Measurements from ENCODE around the gene ABCC4. TPM values are rescaled to one million over a fixed set of nuclear protein-coding genes. Genes with fewer than 3 reads are reported as not detected.

ABCC4 gene
- polyA plus RNA-seq, 10 donors = 2.3 to 4.0 (median 3.0) TPM

DNA sequence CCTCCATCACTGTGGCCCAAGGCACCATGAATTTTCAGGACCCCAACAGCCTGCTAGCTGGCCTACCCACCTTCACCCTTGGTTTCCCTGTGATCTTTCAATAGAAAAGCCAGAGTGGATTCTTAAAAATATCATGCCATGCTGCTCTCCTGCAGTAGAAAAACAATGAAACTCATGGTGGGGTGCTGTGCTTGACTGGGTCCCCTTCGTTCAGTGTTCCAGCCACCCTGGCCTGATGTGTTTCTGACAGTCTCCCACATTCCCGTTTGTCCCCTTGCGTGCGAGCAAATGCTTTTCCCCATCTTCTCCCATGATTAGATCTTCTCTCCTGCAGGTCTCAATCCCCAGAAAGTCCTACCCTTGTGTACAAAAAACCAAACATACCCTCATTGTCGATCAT is 43.2 kb downstream of the ABCC4 start:
- DNase-seq = no peak

DNA sequence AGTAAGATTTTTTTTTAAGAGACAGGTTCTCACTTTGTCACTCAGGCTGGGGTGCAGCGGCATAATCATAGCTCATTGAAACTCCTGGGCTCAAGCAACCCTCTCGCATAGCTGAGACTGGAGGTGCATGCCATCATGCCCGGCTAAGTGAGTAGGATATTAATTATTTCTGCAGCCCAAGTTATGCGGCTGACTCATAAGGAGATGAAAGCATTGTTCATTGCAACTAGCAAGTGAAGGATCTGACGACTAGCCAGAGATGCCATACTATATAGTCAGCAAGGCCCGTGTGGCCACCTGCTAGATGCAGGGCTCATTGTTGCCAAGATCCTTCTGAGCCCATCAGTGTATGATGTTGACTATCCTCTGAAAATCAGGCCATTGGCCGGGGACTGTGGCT is 45.2 kb downstream of the ABCC4 start:
- DNase-seq = peak in 1 of 3 donors; percentile 83

DNA sequence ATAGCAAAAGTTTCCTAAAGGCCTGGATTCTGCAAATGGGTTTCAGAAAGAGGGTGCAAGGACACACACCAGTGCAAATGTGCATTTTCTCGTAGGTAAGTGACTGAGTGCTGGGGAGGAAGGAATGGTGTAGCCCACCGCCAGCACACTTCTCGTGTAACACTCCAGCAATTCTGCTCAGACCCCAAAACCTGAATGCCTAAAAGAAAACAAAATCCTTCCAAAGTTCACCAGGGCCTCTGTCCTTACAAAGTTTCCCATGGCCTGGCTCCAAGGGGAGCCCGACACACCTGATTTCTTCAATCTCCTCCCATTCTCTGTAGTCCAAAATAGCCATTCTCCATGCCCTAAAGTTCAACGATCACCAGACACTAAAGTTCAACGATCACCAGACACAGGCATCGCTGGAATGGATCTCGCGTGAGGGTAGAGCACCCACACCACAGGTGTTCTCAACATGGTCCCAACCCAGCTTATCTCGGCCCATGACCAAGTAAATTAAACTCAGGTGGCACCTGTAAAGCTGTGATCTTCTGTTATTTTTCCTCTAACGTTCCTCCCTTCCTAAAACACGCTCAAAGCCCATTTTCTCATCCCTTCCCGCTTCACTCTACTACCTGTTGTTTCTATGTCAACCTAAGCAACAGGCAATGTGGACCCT is 46.0 kb downstream of the ABCC4 start:
- DNase-seq = no peak

DNA sequence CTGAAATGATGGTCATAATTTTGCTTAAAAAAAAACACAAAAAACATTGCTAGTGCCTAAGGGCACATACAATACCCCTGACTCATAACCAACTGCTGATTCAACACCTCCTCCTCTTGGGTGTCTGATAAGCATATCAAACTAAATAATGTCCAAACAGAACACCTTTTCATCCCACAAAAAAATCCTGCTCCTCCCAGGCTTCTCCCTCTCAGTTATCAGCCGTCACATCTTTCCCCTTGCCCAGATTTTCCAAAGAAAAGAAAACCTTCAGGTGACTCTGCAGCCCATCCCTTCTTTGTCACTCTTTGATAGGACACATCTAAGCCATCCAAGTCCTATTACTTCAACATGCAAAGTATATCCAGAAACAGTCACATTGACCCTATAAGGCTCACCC is 46.9 kb downstream of the ABCC4 start:
- DNase-seq = no peak

DNA sequence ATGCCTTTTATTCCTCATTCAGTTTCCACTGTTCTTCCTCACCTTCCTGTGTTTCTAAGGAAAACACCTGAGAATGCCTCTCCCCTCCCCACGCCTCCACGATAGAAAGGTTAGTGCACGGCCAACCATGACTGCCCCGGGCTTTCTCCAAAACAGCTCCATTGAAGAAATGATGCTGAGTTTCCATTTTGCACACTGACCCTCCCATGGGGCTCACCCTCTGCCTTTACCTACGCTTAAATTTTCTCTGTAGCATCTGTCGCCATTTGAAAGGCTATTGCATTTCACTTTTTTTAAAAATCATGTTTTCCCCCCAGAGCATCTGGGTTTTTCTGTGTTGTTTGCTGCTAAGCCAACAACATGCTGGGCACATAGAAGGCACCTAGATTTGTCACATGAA is 48.2 kb downstream of the ABCC4 start:
- no peak for DNase-seq

DNA sequence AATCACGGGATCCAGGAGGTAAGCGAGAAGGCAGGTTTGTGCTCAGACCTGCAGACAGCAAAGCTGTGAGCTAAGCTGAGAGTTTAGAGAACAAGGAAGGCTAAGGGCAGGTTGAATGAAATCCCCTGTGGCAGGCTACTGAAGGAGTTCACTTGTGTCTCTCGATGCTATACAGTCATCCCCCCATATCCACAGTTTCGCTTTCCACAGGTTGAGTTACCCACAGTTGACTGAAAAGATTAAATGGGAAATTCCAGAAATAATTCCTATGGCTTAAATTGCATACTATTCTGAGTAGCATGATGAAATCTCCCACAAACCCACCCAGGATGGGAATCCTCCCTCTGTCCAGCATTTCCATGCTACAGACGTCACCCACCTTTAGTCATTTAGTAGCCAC is 49.6 kb downstream of the ABCC4 start:
- no peak for DNase-seq

DNA sequence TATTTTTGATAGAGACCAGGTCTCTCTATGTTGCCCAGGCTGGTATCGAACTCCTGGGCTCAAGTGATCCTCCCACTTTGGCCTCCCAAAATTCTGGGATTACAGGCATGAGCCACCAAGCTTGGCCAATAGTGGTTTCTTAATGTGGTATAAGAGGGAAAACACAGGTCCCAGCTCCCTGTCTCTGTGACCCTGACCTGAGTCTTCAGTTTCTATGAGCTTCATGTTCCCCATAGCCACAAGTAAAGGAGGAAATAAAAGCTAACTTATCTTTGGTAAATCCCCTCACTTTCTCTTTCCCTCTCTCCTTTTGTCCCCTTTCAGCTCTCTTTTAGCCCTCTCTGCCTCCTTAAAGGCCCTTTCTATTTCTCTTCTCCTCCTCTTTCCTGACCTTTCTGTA is 50.3 kb downstream of the ABCC4 start:
- DNase-seq = no peak

DNA sequence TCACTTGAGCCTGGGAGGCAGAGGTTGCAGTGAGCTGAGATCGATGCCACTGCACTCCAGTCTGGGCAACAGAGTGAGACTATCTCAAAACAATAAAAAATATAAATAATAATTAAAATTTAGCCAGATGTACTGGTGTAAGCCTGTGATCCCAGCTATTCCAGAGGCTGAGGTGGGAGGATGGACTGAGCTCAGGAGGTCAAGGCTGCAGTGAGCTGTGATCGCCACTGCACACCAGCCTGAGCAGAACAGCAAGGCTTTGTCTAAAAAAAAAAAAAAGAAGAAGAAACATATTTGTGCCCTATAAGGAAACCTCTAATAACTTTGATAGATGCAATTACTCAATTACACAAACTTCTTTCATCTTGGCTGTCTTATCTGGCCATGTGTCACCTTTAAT is 52.3 kb downstream of the ABCC4 start:
- no peak for DNase-seq

DNA sequence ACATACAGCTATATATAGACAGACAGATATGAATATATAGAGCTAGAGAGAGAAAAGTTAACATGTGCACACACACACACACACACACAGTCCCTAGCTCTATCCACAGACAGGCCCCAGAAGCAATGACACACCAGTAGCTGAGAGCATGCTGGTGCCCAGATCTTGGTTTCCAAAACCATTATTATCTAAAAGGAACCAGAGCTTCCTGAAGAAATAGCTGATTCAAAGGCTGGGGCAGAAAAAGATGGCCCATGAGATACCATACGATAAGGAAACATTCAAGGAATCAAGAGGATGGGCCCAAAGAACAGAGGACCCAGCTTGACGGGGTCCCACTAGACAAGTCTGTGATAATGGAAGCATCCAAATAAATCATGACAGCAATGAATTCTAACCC is 53.4 kb downstream of the ABCC4 start:
- DNase-seq = no peak

DNA sequence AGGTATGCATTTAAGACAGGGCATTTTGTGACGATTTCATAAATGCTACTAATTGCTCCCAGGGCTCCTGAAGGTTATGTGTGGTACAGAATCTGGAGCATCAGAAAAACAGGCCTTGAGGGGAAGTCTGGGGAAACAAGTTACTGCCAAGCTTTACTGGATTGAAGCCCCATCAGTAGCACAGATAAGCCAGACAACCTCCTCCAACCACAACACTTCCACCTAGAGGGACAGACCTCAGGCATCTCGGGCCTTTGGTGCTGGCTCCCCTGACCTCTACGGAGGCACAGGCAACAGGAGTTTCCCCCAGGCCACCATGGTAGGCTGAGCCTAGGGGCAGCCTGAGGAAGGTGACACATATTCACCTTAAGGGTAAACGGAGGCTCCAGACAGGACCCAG is 54.1 kb downstream of the ABCC4 start:
- no peak for DNase-seq

DNA sequence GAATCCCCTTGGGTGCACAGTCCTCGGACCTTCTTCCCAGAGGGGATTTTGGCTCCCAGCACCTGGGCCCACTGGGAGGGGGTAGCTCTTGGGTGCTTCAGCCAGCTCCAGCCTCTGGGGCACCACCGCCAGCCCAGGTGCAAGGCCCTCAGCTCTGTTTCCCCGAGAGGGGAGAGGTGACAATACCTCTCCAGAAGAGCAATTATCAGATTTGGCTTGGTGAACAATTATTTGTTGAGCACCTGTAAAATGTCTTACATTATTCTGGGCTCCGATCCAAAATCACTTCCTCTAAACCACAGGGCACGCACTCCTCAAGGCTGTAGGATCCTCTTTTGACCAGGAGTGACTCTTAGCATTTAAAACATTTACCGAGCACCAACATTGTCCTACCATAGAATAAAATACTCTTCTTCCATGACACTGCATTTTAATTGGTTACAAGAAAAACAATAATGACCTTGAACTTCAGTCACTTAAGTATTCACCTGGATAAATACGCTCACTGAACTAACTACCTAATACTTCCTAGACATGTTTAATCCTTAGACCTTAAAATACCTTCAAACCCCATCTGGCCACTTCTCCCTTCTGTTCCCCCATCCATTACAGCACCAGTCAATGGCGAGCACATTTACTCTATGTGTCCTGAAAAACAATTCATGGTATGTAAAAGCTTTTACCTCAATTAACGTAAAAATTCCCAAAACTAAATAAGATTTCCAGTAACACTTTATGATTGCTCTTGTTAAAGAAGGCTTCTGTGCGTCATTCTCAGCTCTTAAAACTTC is 54.8 kb downstream of the ABCC4 start:
- DNase-seq = no peak

DNA sequence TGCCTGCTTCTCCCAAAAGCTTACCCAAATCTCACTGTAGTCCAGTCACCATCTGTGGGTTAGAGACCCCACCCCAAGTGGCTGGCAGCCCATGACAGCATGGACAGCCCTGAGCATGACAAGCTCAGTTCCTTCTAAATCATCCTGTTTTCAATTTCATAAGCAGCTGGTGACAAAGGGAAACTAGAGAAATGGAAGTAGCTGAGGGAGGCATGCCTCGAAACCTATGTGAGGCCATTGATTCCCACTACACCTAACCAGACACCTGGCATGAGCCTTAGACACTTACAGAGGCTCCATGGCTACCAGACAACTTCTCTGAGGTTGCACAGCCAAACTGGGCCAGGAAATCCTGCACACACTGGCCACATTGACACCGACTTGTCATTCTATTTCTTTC is 56.2 kb downstream of the ABCC4 start:
- DNase-seq = no peak

DNA sequence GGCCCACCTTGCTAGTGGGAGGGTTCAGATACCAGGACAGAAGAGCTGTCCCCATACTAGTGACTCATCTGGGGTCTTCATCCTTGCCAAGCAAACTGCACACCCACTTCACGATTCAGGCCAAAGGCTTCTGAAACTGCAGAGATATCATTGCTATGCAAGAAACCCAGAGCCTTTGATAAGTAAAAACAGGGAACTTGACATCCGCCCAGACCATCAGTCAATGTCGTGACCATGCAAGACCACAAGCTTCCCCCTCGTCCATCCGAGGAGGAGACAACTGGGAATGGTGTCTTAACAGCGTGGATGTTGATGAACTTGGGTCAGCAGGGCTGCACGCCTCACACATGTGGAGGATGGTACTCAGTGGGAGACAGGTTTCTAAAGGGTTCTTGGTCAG is 58.0 kb downstream of the ABCC4 start:
- DNase-seq = no peak

DNA sequence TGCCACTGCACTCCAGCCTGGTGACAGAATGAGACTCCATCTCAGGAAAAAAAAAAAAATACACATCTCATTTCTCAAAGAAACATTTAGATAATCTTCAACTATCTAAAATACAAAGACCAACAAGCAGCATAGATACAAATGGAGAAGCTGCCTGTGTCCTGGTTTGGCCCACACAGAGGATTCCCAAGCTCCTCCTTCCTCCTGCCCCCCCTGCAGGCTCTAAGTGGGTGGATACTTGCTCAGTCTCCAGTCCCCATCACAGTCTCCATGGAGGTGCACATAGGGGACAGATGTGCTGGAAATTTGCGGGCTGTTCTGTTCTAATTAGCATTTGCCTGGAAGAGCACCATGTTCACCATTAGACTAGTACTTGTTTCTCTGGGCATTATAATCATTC is 59.9 kb downstream of the ABCC4 start:
- no peak for DNase-seq

DNA sequence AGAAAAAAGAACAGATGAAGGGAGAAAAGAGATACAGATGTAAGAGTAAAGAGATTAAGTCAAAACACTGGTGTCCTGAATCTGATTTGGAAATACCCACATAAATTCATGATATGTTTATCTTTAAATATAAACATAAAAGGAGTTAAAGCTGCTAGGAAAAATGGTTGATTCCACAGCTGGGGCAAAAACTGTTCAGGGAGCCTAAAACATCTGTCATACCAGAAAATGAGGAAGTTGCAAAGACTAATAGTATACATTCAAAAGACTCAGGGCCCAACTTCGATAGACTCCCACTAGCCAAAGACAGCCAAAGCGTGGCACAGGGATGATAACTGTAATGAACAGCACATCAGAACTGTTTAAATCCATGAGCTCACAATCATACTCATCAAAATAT is 62.0 kb downstream of the ABCC4 start:
- peak in 1 of 3 donors; percentile 13 for DNase-seq

DNA sequence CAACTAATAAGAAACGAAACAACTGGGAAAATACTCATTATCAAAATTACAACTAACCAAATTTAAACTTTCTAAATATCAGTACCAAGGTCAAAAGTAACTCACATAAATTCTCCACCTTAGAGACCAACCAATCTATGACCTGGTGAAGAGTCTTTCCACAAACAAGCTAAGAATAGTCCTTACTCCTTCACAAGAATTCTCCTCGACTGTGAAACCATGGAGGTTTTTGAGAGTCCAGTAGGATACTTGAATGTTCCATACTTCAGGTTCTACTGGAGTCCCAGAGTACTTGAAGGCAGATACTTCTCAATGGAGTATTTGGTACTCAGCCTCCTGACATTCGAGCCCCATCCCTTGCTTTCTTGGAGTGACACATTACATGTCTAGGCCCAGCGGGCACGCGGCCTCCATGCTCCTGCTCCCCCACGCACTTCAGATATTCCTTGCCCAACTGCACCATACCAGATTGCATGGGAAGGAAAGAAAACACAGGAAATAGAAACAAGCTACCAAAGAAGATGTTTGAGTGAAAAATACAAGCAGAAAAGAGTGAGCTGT is 63.9 kb downstream of the ABCC4 start:
- DNase-seq = no peak

DNA sequence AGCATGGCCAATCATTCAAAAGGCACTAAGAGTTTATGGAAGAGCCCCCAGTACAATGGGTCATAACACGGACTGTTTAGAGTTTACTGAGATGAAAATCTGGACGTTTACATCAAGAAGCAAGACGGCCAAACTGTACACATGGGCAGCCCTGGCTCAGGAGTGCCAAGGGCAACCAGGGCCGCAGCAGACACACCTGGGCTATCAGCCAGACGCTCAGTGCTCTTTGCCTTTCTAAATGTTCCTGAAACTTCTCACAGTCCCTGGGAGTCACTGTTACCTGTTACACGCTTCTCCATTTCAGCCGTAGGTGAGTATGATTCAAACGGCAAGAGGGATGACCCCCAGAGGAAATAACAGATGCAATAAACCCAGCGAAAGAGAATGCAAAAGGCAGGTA is 64.5 kb downstream of the ABCC4 start:
- DNase-seq = no peak

DNA sequence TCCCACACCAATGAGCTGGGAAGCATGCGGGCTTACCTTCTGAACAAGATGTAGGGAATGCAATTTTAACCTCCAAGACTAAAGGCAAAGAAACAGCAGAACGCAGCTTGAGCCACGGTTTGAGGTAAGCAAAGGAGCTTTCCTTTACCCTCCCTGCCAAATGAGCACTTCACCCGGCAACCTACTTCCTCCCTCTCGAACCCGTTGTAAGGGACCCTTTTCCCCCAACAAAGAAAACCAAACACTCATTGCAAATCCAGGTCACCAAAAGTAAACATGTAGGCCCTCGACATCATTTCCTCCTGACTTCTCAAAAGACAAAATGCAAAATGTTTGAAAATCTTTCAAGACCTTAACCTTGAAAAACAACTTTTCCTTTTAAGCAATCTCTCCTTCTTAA is 65.3 kb downstream of the ABCC4 start:
- DNase-seq = no peak

DNA sequence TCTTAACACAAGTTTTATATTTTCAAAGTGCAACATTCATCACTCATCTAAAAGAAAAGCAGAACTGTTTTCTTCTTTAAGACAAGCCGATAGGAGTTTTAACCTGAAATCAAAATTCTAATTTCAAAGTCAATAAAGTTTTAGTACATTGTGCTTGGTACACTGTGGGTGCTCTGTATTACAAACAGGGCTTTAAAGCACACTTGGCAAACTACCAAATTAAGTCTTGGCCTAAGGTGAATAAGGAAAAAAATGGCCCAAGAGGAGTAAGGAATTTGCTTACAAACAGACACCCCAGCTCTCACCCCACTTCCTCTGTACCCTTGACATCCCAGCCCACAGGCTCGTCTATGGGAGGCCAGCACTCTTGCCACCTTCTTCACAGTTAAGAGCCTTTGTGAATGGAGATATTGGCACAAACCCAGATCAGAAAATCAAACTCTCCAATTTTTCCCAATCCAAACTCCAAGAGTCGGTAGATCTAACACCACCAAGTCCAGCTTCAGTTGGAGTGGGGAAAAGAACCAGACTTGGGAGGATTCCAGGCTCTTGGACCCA is 66.0 kb downstream of the ABCC4 start:
- DNase-seq = no peak

DNA sequence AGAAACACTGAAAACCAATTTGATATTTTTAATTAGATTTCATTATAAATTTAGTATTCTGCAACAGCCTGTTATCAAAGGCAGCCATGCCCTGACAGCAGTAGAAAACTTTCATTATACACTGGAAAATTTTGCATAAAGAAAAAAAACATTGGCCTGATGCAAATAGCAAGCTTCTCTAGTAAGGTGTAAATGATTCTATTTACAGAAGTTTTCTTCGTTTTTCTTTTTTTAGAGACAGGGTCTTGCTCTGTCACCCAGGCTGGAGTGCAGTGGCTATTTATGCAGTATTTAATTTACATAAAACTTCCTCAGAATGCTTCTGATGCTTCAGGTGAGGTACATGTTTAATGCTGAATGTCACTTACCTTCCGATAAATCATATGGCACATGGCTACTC is 67.0 kb downstream of the ABCC4 start:
- DNase-seq = no peak

DNA sequence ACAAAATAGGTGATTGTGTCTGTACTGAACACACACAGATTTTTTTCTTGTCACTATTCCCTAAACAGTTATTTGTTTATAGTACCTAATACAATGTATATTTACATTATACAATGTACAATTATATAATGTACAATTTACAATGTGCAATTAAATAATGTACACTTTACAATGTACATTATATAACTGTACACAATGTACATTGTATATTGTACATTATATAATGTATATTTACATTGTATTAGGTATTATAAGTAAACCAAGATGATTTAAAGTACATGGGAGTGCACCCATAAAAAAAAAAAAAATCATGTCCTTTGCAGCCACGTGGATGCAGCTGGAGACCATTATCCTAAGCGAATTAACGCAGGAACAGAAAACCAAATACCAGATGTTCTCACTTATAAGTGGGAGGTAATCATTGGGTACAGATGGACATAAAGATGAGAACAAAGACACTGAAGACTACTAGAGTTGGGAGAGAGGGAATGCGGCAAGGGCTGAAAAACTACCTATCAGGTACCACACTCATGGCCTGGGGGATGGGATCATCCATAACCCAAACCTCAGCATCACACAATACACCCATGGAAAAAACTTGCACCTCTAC is 68.1 kb downstream of the ABCC4 start:
- DNase-seq = no peak

DNA sequence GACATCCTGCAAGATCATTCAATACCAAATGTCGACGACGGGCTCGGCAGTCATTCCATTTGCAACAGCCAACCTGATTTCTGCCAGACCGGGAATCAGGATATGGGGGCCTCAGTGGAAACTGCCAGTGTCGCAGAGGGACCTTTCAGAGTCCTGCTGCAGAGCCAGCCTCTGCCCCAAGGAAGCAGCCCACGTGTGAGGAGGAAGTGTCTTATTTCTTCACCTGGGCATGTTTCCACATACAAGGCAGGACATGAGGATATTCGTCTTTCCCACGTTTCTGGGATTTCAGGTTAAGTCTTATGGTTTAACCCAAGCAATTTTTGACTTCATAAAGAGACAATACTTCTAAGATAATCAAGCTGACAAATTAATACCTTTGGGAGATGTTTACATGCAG is 69.9 kb downstream of the ABCC4 start:
- no peak for DNase-seq

DNA sequence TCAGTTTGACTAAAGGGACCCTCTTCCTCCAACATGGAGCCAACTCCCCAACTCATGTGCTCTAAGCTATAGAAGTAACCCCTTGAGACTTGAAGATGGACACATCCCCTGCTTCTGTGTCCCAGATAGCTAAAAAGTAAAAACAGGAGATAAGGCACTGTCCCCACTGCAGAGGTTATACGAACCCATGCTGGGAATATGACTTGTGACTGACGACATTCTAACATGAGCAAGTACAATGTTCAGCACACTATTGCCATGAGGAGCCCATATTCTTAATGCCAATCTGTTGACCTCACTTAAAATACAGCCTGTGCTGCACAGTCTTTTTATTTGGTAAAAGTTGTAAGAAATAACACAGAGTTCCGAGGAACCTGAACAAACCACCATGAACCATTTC is 71.4 kb downstream of the ABCC4 start:
- DNase-seq = no peak
